IPS-20b (cell line): Measurements from ENCODE around the gene GSTO2.

Source experiments
- H3K27ac ChIP-seq: one replicate; pipeline ENCODE4 v1.5.1; 2013; ENCODE audit warnings: low read length
- H3K27me3 ChIP-seq: 2 replicates; pipeline ENCODE4 v1.6.1; 2013; ENCODE audit warnings: mild to moderate bottlenecking, low read length, inconsistent platforms; ENCODE audit not compliant: insufficient read depth
- H3K36me3 ChIP-seq: 2 replicates; pipeline ENCODE4 v1.6.1; 2013; ENCODE audit warnings: low read depth, mild to moderate bottlenecking, inconsistent platforms, low read length, moderate library complexity; ENCODE audit not compliant: insufficient read depth
- H3K4me1 ChIP-seq: 2 replicates; pipeline ENCODE4 v1.6.1; 2013; ENCODE audit warnings: mild to moderate bottlenecking, control low read depth, inconsistent platforms, low read length, moderate library complexity; ENCODE audit not compliant: insufficient read depth
- H3K4me3 ChIP-seq: 2 replicates; pipeline ENCODE4 v1.5.1; 2013; ENCODE audit warnings: mild to moderate bottlenecking, low read length, inconsistent platforms
- H3K9ac ChIP-seq: 2 replicates; pipeline ENCODE4 v1.6.1; 2013; ENCODE audit warnings: low read depth, mild to moderate bottlenecking, inconsistent platforms, low read length, moderate library complexity
- H3K9me3 ChIP-seq: 2 replicates; pipeline ENCODE4 v1.6.1; 2013; ENCODE audit warnings: mild to moderate bottlenecking, low read depth, low read length, inconsistent platforms; ENCODE audit not compliant: insufficient read depth

GSTO2 gene

GRCh38 chr10:104303594-104304355 is 34.8 kb downstream of the GSTO2 start:
- H3K9me3 ChIP-seq = peaks cover 18% of the 10 kb centered on the region
- no peaks in the 10 kb centered on the region for H3K36me3 ChIP-seq
- H3K27ac ChIP-seq = no peak overlapping the region
- H3K9ac ChIP-seq = no peak overlapping the region
- no peaks in the 10 kb centered on the region for H3K27me3 ChIP-seq
- H3K4me1 ChIP-seq = peaks cover 2% of the 10 kb centered on the region; the same call in 1 of the 2 replicates
- no peak overlapping the region for H3K4me3 ChIP-seq

- H3K36me3 ChIP-seq = no peaks in the 10 kb centered on the region
- H3K4me3 ChIP-seq = no peak overlapping the region
- H3K4me1 ChIP-seq = peaks cover 2% of the 10 kb centered on the region; the same call in 1 of the 2 replicates
Measured at GRCh38 chr10:104304356-104304745, 35.4 kb downstream of the GSTO2 start.

DNA sequence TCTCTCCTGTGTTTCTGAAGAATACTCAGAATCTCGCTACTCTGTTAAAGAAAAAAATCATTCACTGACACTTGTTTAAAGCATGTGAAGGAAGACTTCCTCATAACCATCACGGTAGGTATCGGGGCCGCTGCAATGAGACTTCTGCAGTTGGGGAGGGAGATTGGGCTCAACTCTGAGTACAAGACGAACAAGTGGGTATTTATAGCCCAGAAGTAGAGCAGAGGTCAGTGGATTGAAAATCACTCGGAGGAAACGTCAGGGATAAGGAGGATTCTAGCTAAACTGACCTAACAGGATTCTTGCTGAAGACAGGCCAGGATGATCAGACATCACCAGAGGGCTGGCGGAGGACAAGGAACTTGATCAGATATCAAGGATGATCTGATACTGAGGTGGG is 35.9 kb downstream of the GSTO2 start:
- Histone ChIP-seq H3K4me3 (no peak overlapping the region), H3K9ac (no peak overlapping the region)

More at GRCh38 chr10:104304356-104304745, 35.4 kb downstream of the GSTO2 start:
- no peaks in the 10 kb centered on the region for H3K27me3 ChIP-seq
- H3K27ac ChIP-seq = no peak overlapping the region
- no peak overlapping the region for H3K9ac ChIP-seq
- peaks cover 18% of the 10 kb centered on the region for H3K9me3 ChIP-seq

GRCh38 chr10:104306897-104307296 is 37.9 kb downstream of the GSTO2 start:
- no peak overlapping the region for H3K4me3 ChIP-seq
- peaks cover 18% of the 10 kb centered on the region for H3K9me3 ChIP-seq
- H3K4me1 ChIP-seq = peaks cover 2% of the 10 kb centered on the region; the same call in 1 of the 2 replicates
- no peak overlapping the region for H3K9ac ChIP-seq
- H3K27ac ChIP-seq = no peak overlapping the region
- H3K36me3 ChIP-seq = peaks cover 13% of the 10 kb centered on the region
- H3K27me3 ChIP-seq = no peaks in the 10 kb centered on the region

More for the DNA sequence above, 35.9 kb downstream of the GSTO2 start:
- Histone ChIP-seq H3K27ac (no peak overlapping the region), H3K27me3 (no peaks in the 10 kb centered on the region), H3K36me3 (no peaks in the 10 kb centered on the region), H3K4me1 (peaks cover 2% of the 10 kb centered on the region; the same call in 1 of the 2 replicates), H3K9me3 (peaks cover 18% of the 10 kb centered on the region)

- Histone ChIP-seq H3K27ac (no peak overlapping the region), H3K27me3 (no peaks in the 10 kb centered on the region), H3K9ac (no peak overlapping the region), H3K4me3 (no peak overlapping the region), H3K4me1 (peaks cover 2% of the 10 kb centered on the region; the same call in 1 of the 2 replicates), H3K9me3 (peaks cover 18% of the 10 kb centered on the region), H3K36me3 (peaks cover 22% of the 10 kb centered on the region)
Measured at GRCh38 chr10:104307576-104308438, 38.8 kb downstream of the GSTO2 start.

- H3K27ac ChIP-seq = no peak overlapping the region
- no peak overlapping the region for H3K4me3 ChIP-seq
- peaks cover 29% of the 10 kb centered on the region for H3K36me3 ChIP-seq
- peaks cover 11% of the 10 kb centered on the region for H3K9me3 ChIP-seq
- H3K9ac ChIP-seq = no peak overlapping the region
- peaks cover 2% of the 10 kb centered on the region; the same call in 1 of the 2 replicates for H3K4me1 ChIP-seq
- H3K27me3 ChIP-seq = no peaks in the 10 kb centered on the region
Measured at GRCh38 chr10:104308439-104308903, 39.5 kb downstream of the GSTO2 start.

DNA sequence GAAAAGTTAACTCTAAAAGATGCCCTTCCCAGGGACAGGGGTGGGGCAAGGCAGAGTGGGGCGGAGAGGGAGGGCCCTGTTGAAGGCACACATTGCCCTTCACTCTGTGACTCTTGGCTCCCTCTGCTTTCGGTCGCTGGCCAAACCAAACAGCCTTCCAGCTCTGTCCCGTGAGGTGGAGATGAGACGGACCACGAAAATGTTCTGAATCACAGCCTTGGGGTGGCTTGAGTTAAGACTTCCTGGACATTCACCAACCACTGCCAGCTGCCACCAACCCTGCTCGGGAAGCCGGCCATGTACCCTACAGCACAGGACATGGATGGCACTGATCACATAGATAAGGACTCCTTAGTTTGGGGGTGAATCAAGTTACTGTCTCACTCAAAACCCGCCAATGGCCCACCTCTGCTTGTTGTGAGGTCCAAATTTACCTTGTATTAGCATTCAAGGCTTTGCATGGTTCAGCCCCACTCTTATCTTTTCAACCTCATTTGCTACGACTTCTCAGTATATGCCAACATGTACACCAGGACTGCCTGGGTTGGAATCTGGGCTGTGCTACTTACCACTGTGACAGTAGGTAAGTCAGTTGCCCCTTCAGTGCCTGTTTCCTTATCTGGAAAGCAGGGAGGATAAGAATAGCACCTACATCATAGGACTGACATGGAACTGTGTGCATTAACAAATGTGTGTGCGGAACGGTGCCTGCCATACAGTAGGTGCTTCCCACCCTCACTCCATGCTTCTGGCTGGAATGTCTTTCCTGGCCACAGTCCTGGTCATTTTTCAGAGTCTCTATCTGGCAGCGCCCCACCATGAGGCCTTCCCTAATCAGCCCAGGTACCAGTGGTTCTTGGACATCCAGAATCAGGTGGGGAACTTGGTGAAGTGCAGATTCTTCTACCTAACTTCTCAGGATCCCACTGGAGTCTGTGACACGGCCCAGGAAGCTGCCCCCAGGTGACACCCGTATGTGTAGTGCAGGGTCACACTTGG is 41.3 kb downstream of the GSTO2 start:
- Histone ChIP-seq H3K27ac (no peak overlapping the region), H3K9ac (no peak overlapping the region), H3K27me3 (no peaks in the 10 kb centered on the region), H3K9me3 (no peaks in the 10 kb centered on the region), H3K4me3 (no peak overlapping the region), H3K4me1 (peaks cover 2% of the 10 kb centered on the region; the same call in 1 of the 2 replicates), H3K36me3 (peaks cover 47% of the 10 kb centered on the region)

GRCh38 chr10:104311184-104311720 is 42.3 kb downstream of the GSTO2 start:
- Histone ChIP-seq H3K27me3 (no peaks in the 10 kb centered on the region), H3K9ac (no peak overlapping the region), H3K36me3 (peaks cover 56% of the 10 kb centered on the region), H3K9me3 (no peaks in the 10 kb centered on the region), H3K4me3 (no peak overlapping the region), H3K4me1 (peaks cover 2% of the 10 kb centered on the region; the same call in 1 of the 2 replicates), H3K27ac (no peak overlapping the region)

DNA sequence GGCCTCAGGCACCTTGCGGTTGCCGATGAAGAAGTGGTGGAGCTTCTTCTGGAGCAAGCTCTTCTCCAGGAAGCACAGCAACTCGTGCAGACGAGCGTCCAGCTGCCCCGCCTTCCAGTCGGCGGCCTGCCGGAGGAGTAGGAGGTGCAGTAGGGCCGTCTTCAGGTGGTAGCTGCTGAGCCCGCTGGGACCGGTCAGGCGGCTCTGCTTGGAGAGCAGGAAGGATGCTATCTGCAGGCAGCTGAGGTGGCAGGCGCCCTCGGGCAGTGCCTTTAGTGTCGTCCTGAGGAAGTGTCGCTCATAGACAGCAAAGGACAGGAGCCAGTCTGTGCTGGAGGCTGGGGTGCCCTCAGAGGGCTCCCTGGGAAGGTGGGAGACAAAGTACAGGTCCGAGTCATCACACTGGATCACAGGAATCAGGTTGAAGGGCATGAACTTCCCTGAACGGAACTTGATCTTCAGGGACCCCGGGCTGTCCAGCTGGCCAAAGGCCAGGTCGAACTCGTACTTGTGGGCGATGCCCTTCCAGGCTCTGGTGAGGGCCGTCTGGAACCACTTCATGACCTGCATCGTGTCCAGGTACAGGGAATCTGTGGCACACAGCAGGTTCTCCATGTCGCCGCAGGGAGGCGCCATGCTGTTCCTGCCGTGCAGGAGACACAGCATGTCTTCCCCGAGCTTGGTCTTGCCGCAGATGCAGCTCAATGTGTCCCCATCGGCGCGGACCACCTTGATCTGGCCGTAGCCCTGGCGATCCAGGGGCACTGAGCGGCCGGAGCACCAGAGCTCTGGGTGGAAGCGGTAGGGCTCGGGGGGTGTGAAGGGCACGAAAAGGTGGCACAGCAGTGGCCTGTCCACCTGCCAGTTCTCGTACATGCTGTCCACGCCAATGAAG is 45.9 kb downstream of the GSTO2 start:
- Histone ChIP-seq H3K27me3 (no peaks in the 10 kb centered on the region), H3K9ac (no peak overlapping the region), H3K4me3 (no peak overlapping the region), H3K9me3 (no peaks in the 10 kb centered on the region), H3K4me1 (peaks cover 15% of the 10 kb centered on the region), H3K27ac (no peak overlapping the region), H3K36me3 (peaks cover 56% of the 10 kb centered on the region)

GRCh38 chr10:104315486-104315921 is 46.5 kb downstream of the GSTO2 start:
- peaks cover 55% of the 10 kb centered on the region for H3K36me3 ChIP-seq

More at GRCh38 chr10:104315486-104315921, 46.5 kb downstream of the GSTO2 start:
- peaks cover 20% of the 10 kb centered on the region for H3K4me1 ChIP-seq
- no peak overlapping the region for H3K4me3 ChIP-seq
- H3K9ac ChIP-seq = no peak overlapping the region
- H3K27me3 ChIP-seq = no peaks in the 10 kb centered on the region
- no peak overlapping the region for H3K27ac ChIP-seq
- H3K9me3 ChIP-seq = no peaks in the 10 kb centered on the region
